ENCODE results near the gene HID1. TPM values are rescaled to one million over a fixed set of nuclear protein-coding genes. Genes with fewer than 3 reads are reported as not detected.

The HID1 gene
- total and polyA plus RNA-seq, 2 experiments from 2014 or later: 8.7 to 10.9 TPM

GRCh38 chr17:74951065-74951464 lies 21.5 kb downstream of the HID1 start:
- Mint-ChIP-seq H3K27ac (no peak overlapping the region), H3K27me3 (ENCODE audit: insufficient read depth, low read depth, poor library complexity) (peaks cover 9% of the 10 kb centered on the region), H3K4me3 (no peak overlapping the region), H3K4me1 (peaks cover 9% of the 10 kb centered on the region; the same call in 2 of the 3 replicates), H3K9me3 (no peaks in the 10 kb centered on the region), H3K36me3 (ENCODE audit: low read depth) (no peaks in the 10 kb centered on the region)
- peaks cover 5% of the 10 kb centered on the region; the same call in 1 of the 2 replicates for H3K4me1 ChIP-seq (ENCODE audit: insufficient read depth)
- H3K27me3 ChIP-seq (ENCODE audit: insufficient read depth): no peaks in the 10 kb centered on the region
- H4K20me1 ChIP-seq (replicated peaks; ENCODE audit: insufficient read depth): no peaks in the 10 kb centered on the region
- H3K27ac ChIP-seq (ENCODE audit: low read depth): no peak overlapping the region
- H3K9me2 ChIP-seq (ENCODE audit: insufficient read depth): no peaks in the 10 kb centered on the region
- H3K36me3 ChIP-seq (ENCODE audit: insufficient read depth): no peaks in the 10 kb centered on the region
- ATAC-seq (no peak), DNase-seq (ENCODE audit: low spot score) (no peak)
- H3K4me2 ChIP-seq: no peak overlapping the region
- no peak overlapping the region for H3K4me3 ChIP-seq
- H3K79me2 ChIP-seq (replicated peaks; ENCODE audit: insufficient read depth): no peaks in the 10 kb centered on the region
- H3F3A ChIP-seq (replicated peaks; ENCODE audit: low read depth): no peaks in the 10 kb centered on the region
- no peak for TF ChIP-seq NANOG (IDR thresholded peaks at IDR 0.05; ENCODE audit: borderline replicate concordance)
- TF ChIP-seq ZNF331 (CRISPR knock-in tag; IDR thresholded peaks at IDR 0.05; ENCODE audit: low read depth): no peak
- no peak for TF ChIP-seq ETS1 (IDR thresholded peaks at IDR 0.05)
- TF ChIP-seq CREB1 (CRISPR knock-in tag; IDR thresholded peaks at IDR 0.05; ENCODE audit: low read depth): no peak
- TF ChIP-seq ZNF462 (CRISPR knock-in tag; IDR thresholded peaks at IDR 0.05): no peak
- no peak for TF ChIP-seq STAT1 (IDR thresholded peaks at IDR 0.05; ENCODE audit: unreplicated experiment)
- no peak for TF ChIP-seq EZH2 (IDR thresholded peaks at IDR 0.05; ENCODE audit: low read depth, unreplicated experiment)
- TF ChIP-seq ZNF114 (CRISPR knock-in tag; IDR thresholded peaks at IDR 0.05): no peak
- no peak for TF ChIP-seq CTCF (conservative IDR thresholded peaks at IDR 0.05; ENCODE audit: low read depth in 2 of 2)
- no peak for TF ChIP-seq EZH2phosphoT487 (IDR thresholded peaks at IDR 0.05; ENCODE audit: unreplicated experiment)
- TF ChIP-seq REST (IDR thresholded peaks at IDR 0.05; ENCODE audit: unreplicated experiment): no peak
- no peak for TF ChIP-seq POLR2AphosphoS5 (IDR thresholded peaks at IDR 0.05; ENCODE audit: low read depth)
- TF ChIP-seq JUNB (IDR thresholded peaks at IDR 0.05; ENCODE audit: unreplicated experiment): no peak
- H2AFZ ChIP-seq: no peak overlapping the region

Measured in GM23338 (cell line).